ENCODE results near the gene RHOC. TPM values are rescaled to one million over a fixed set of nuclear protein-coding genes. Genes with fewer than 3 reads are reported as not detected.

Gene RHOC
- 360 and 387 TPM in 2 replicates for total RNA-seq

DNA sequence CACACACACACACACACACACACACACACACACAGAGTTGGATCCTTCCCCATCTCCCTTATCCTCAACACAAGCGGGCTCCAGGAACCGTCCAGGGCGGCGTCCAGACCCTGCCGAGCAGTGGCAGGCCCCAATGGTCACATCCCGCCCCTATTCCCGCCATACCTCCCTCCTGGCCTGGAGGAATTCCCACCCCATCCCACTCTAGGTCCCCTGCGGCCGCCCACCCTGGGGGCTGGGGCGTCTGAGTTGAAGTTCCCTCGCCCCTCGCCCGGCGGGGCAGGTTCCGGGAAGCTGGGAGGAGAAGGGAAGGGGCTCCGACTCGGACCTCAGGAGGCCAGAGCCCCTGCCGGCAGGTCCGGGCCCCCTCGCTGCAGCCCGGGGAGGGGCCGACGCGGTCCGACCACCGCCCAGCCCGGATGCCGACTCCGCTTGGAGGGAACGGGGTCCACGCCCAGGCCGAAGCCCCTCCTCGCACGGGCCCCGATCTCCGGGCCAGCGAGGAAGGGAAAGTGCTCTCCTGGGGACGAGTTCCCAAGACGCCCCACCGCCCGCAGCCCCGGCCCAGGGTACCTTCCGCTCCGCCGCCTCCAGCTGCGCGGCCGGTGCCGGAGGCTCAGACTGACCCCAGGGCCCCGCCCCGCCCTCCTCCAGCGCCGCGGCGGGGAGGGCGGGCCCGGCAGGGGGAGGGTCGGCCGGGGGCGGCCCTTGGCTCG is at the start of gene RHOC:
Gene RHOC, minus strand, starts transcription at position 623 of the 716 bp plus-strand sequence. CDS start 3,328 bp downstream, outside the sequence.

DNA sequence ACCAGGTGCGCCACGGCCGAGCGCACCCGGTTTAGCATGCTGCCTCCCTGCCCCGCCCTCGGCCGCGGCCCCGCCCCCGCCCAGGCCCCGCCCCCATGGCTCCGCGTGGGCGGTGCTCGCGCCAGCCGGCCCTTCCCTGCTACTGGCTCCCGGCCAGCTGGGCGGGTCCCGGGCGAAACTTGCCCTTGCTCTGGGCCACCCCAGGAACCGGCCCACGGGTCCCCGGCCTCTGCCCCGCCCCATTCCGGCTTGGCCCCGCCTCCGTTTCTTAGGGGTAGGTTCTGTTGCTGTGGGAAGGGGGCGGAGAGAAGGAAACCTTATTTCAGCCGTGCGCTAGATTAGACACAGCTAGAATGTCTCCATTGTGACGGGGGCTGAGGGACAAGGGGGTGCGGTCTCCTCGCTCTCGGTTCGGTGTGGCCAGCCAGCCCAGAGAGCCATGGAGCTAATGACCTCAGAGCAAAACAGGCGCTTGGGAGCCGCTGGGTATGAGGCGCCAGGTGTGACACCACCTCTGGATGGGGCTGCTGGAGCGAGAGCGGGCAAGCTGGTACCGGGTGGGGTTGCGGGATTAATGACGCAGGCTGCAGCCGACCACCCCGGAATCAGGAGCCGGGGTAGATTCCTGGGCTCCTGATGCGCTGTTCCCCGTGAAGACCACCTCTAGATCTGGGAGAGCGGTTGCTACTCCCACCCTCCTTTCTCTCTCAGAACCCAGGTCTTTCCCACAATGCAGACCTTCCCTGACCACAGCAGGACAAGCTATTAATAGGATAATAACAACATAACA is 8.5 kb upstream of the RHOC start, which contains the start of gene PPM1J:
Gene PPM1J, minus strand, starts transcription at position 69 of the 790 bp plus-strand sequence. Its CDS starts 31 bp downstream, at position 38.

DNA sequence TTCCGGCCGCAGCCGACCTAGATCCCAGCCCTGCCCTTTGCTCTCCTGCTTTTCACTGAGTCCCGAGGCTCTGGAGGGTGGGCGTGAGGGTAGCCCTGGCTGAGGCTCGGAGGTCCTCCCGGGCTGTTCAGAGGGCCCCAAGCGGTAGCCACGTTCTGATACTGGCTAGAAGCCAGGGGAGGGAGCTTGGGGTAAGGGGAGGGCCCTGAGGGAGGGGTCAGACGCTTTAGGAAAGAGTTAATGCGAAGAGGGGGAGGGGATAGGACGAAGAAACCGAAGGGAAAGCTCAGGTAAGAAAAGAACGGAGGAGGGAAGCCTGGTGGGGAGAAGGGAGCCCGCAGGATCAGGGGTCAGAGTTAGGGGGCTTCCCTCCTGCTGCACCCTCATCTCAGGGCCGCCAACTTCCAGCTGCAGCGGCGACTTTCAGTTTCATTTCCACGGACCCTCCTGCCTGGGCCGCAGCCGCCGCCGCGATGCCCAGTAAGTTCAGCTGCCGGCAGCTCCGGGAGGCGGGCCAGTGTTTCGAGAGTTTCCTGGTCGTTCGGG is 32.4 kb downstream of the RHOC start, which contains the start of gene MOV10:
Gene MOV10, plus strand, starts transcription at position 220 of the 546 bp plus-strand sequence. Its CDS starts 254 bp downstream, at position 474.

Other genes with a start within 250 kb of the RHOC start
- gene WNT2B, start 198.2 kb downstream of the RHOC start, total RNA-seq: 4.7 and 6.1 TPM in 2 replicates
- gene ST7L, start 88.0 kb downstream of the RHOC start, total RNA-seq: 14.5 and 16.7 TPM in 2 replicates
- gene CAPZA1, start 87.3 kb downstream of the RHOC start, total RNA-seq: 136 and 173 TPM in 2 replicates
- 41.5 and 44.5 TPM in 2 replicates for gene MOV10, start 32.5 kb downstream of the RHOC start, total RNA-seq
- 1.0 and 1.5 TPM in 2 replicates for gene PPM1J, start 8.2 kb upstream of the RHOC start, total RNA-seq
- 73.7 and 109 TPM in 2 replicates for gene SLC16A1, start 249.1 kb upstream of the RHOC start, total RNA-seq

Measured in smooth muscle cell of the pulmonary artery (primary cell).